GM19372 (cell line): Measurements from ENCODE around the gene HIVEP2.

Experiments used
- ATAC-seq: cut with Tn5 transposase; IDR thresholded peaks from one replicate; pipeline ENCODE4 v1.9.1; 2021; ENCODE audit warnings: mild to moderate bottlenecking, low read depth, moderate library complexity; ENCODE audit not compliant: unreplicated experiment

HIVEP2 gene

GRCh38 chr6:142823256-142823902, 121.6 kb downstream of the HIVEP2 start:
- no peak for ATAC-seq

GRCh38 chr6:142822842-142823241, 122.1 kb downstream of the HIVEP2 start:
- ATAC-seq, result no peak

- ATAC-seq, result peak; percentile 67
These were observed 122.6 kb downstream of the HIVEP2 start for GRCh38 chr6:142822383-142822782.

GRCh38 chr6:142821860-142822259, 123.1 kb downstream of the HIVEP2 start:
- ATAC-seq, result no peak

- ATAC-seq, result no peak
These were observed 123.7 kb downstream of the HIVEP2 start for GRCh38 chr6:142821164-142821716.

- no peak for ATAC-seq
These were observed 124.5 kb downstream of the HIVEP2 start for GRCh38 chr6:142820338-142821051.

GRCh38 chr6:142819603-142820337, 125.2 kb downstream of the HIVEP2 start:
- ATAC-seq, result peak; percentile 55

- no peak for ATAC-seq
These were observed 128.5 kb downstream of the HIVEP2 start for GRCh38 chr6:142816486-142816885.

GRCh38 chr6:142816031-142816430, 128.9 kb downstream of the HIVEP2 start:
- ATAC-seq, result no peak

GRCh38 chr6:142811923-142812322, 133.1 kb downstream of the HIVEP2 start:
- ATAC-seq, result no peak

- peak; percentile 63 for ATAC-seq
These were observed 133.9 kb downstream of the HIVEP2 start for GRCh38 chr6:142810952-142811514.

- ATAC-seq, result no peak
These were observed 135.0 kb downstream of the HIVEP2 start for GRCh38 chr6:142809947-142810346.

GRCh38 chr6:142808405-142809061, 136.4 kb downstream of the HIVEP2 start:
- ATAC-seq, result no peak

- no peak for ATAC-seq
These were observed 139.9 kb downstream of the HIVEP2 start for GRCh38 chr6:142805042-142805441.

GRCh38 chr6:142804490-142804889, 140.5 kb downstream of the HIVEP2 start:
- ATAC-seq, result no peak

- ATAC-seq, result no peak
These were observed 141.4 kb downstream of the HIVEP2 start for GRCh38 chr6:142803495-142804058.

GRCh38 chr6:142803032-142803431, 141.9 kb downstream of the HIVEP2 start:
- no peak for ATAC-seq

GRCh38 chr6:142802124-142802523, 142.9 kb downstream of the HIVEP2 start:
- ATAC-seq, result no peak

- ATAC-seq, result no peak
These were observed 144.7 kb downstream of the HIVEP2 start for GRCh38 chr6:142800240-142800639.

- no peak for ATAC-seq
These were observed 145.3 kb downstream of the HIVEP2 start for GRCh38 chr6:142799639-142800038.
